ENCODE results near the gene KCNH1.

KCNH1 gene

GRCh38 chr1:210747112-210747511 is 386.8 kb downstream of the KCNH1 start:
- no peak for DNase-seq

GRCh38 chr1:210746024-210746731 is 387.8 kb downstream of the KCNH1 start:
- DNase-seq, result no peak

- DNase-seq, result no peak
Observed at GRCh38 chr1:210743038-210743437, 390.9 kb downstream of the KCNH1 start.

- DNase-seq, result no peak
Observed at GRCh38 chr1:210741564-210741963, 392.4 kb downstream of the KCNH1 start.

- DNase-seq, result no peak
Observed at GRCh38 chr1:210739627-210740026, 394.3 kb downstream of the KCNH1 start.

GRCh38 chr1:210738256-210738655 is 395.7 kb downstream of the KCNH1 start:
- DNase-seq, result no peak

GRCh38 chr1:210736713-210737112 is 397.2 kb downstream of the KCNH1 start:
- no peak for DNase-seq

GRCh38 chr1:210731597-210731996 is 402.4 kb downstream of the KCNH1 start:
- no peak for DNase-seq

GRCh38 chr1:210731193-210731592 is 402.8 kb downstream of the KCNH1 start:
- no peak for DNase-seq

- DNase-seq, result no peak
Observed at GRCh38 chr1:210730023-210730422, 403.9 kb downstream of the KCNH1 start.

- DNase-seq, result no peak
Observed at GRCh38 chr1:210728437-210729149, 405.4 kb downstream of the KCNH1 start.

- no peak for DNase-seq
Observed at GRCh38 chr1:210727709-210728108, 406.2 kb downstream of the KCNH1 start.

- no peak for DNase-seq
Observed at GRCh38 chr1:210726621-210727020, 407.3 kb downstream of the KCNH1 start.

GRCh38 chr1:210724768-210725167 is 409.2 kb downstream of the KCNH1 start:
- no peak for DNase-seq

GRCh38 chr1:210723646-210724045 is 410.3 kb downstream of the KCNH1 start:
- no peak for DNase-seq

GRCh38 chr1:210722410-210723081 is 411.4 kb downstream of the KCNH1 start:
- no peak for DNase-seq

- no peak for DNase-seq
Observed at GRCh38 chr1:210715072-210715471, 418.9 kb downstream of the KCNH1 start.

GRCh38 chr1:210711825-210712612 is 421.9 kb downstream of the KCNH1 start:
- DNase-seq, result no peak

- DNase-seq, result no peak
Observed at GRCh38 chr1:210709701-210710100, 424.2 kb downstream of the KCNH1 start.

- DNase-seq, result no peak
Observed at GRCh38 chr1:210707300-210708240, 426.4 kb downstream of the KCNH1 start.

- DNase-seq, result no peak
Observed at GRCh38 chr1:210706246-210706645, 427.7 kb downstream of the KCNH1 start.

GRCh38 chr1:210705086-210705485 is 428.9 kb downstream of the KCNH1 start:
- no peak for DNase-seq

Measured in activated CD4-positive, alpha-beta T cell treated with anti-CD3 and anti-CD28 coated beads, Interleukin-2, amount 50 U/mL, for 4 hours (primary cell).